Activated B cell treated with CpG ODN at 0.5 μM for 24 hours (primary cell): Measurements from ENCODE around the gene IFRD2. TPM values are rescaled to one million over a fixed set of nuclear protein-coding genes. Genes with fewer than 3 reads are reported as not detected.

Experiments used
- ATAC-seq: fragments of 200-7000 bp; cut with Tn5 transposase; one replicate; pipeline ENCODE4 v1.10.0; 2021; ENCODE audit warnings: low read depth, mild to moderate bottlenecking, moderate library complexity
- CTCF ChIA-PET: fragments of 350-600 bp; sonication (Branson Sonifier 250); formaldehyde crosslinking; loops from one replicate; lab custom pipeline; 2021; ENCODE audit warnings: antibody characterized with exemption; lab: Charles Lee
- POLR2A ChIA-PET: fragments of 350-600 bp; sonication (Branson Sonifier 250); formaldehyde crosslinking; loops from one replicate; lab custom pipeline; 2021; ENCODE audit warnings: antibody characterized with exemption; lab: Charles Lee
- DNase-seq: peaks from one replicate; pipeline ENCODE4 v3.0.0; 2022
- H3K27ac Mint-ChIP-seq: one replicate; pipeline ENCODE4 v1.8.0; 2020; ENCODE audit warnings: mixed read lengths
- H3K27me3 Mint-ChIP-seq: one replicate; pipeline ENCODE4 v1.8.0; 2021; ENCODE audit warnings: mixed read lengths
- H3K36me3 Mint-ChIP-seq: one replicate; pipeline ENCODE4 v1.8.0; 2021; ENCODE audit warnings: low read depth, mixed read lengths
- H3K4me1 Mint-ChIP-seq: one replicate; pipeline ENCODE4 v1.8.0; 2021; ENCODE audit warnings: mixed read lengths
- H3K4me3 Mint-ChIP-seq: one replicate; pipeline ENCODE4 v1.8.0; 2020; ENCODE audit warnings: mild to moderate bottlenecking, mixed read lengths
- H3K9me3 Mint-ChIP-seq: one replicate; pipeline ENCODE4 v1.8.0; 2020; ENCODE audit warnings: mixed read lengths
- intact Hi-C: fragments of 100-400 bp; cut with micrococcal nuclease; formaldehyde crosslinking; loops from one replicate; pipeline ENCODE4 v1.15.1; 2024
- total RNA-seq: library from RNA; stranded (reverse); gene quantifications from 2 replicates; pipeline ENCODE4 v1.2.3, GENCODE V29; 2022
- TF ChIP-seq, protein P1 (sequence below): fragments of 200-600 bp; IDR thresholded peaks from one replicate; pipeline ENCODE4 v1.8.0; 2022; ENCODE audit warnings: antibody characterized with exemption, mild to moderate bottlenecking

IFRD2 gene
- total RNA-seq, 1 donor from 2014 or later: 105 TPM

DNA sequence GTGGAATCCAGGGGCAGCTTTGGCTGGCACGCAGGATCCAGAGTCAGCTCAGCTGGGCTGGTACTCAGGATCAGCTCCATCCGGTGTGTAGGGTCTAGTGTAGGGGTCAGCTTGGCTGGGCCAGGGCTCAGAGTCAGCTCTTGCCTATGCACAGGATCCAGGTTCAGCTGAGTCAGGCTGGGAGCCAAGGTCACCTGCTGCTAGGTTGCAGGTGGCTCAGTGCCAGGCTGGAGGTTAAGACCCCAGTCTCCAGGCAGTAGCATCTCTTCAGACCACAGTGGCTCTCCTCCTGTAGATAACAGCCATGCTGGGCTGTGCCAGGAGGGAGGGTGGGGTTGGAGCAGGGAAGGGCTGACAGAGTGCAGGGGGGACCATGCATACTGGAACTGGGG lies 5.2 kb upstream of the IFRD2 start:
- ChIA-PET CTCF (no interaction called here), POLR2A (interaction anchor here (1.6 to 3.4 kb wide), 2 partner anchors 24 to 31 kb away, joined by 5 to 20 read pairs; partner anchors contain the start of genes HYAL2 and TUSC2)
- TF ChIP-seq, protein P1, sequence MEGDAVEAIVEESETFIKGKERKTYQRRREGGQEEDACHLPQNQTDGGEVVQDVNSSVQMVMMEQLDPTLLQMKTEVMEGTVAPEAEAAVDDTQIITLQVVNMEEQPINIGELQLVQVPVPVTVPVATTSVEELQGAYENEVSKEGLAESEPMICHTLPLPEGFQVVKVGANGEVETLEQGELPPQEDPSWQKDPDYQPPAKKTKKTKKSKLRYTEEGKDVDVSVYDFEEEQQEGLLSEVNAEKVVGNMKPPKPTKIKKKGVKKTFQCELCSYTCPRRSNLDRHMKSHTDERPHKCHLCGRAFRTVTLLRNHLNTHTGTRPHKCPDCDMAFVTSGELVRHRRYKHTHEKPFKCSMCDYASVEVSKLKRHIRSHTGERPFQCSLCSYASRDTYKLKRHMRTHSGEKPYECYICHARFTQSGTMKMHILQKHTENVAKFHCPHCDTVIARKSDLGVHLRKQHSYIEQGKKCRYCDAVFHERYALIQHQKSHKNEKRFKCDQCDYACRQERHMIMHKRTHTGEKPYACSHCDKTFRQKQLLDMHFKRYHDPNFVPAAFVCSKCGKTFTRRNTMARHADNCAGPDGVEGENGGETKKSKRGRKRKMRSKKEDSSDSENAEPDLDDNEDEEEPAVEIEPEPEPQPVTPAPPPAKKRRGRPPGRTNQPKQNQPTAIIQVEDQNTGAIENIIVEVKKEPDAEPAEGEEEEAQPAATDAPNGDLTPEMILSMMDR: no peak
- no peaks in the 10 kb centered on the region for H3K27me3 Mint-ChIP-seq
- peak overlapping the region; percentile 98 for H3K4me3 Mint-ChIP-seq
- H3K4me1 Mint-ChIP-seq: peaks cover 37% of the 10 kb centered on the region
- H3K27ac Mint-ChIP-seq: no peak overlapping the region
- DNase-seq (no peak), ATAC-seq (no peak)
- H3K36me3 Mint-ChIP-seq: peaks cover 8% of the 10 kb centered on the region
- H3K9me3 Mint-ChIP-seq: no peaks in the 10 kb centered on the region
- intact Hi-C loops: loop anchor here (5.0 to 10.0 kb wide), 3 partner anchors 493 to 1273 kb away; partner anchors contain the start of genes APEH, IMPDH2, INKA1 and NDUFAF3

DNA sequence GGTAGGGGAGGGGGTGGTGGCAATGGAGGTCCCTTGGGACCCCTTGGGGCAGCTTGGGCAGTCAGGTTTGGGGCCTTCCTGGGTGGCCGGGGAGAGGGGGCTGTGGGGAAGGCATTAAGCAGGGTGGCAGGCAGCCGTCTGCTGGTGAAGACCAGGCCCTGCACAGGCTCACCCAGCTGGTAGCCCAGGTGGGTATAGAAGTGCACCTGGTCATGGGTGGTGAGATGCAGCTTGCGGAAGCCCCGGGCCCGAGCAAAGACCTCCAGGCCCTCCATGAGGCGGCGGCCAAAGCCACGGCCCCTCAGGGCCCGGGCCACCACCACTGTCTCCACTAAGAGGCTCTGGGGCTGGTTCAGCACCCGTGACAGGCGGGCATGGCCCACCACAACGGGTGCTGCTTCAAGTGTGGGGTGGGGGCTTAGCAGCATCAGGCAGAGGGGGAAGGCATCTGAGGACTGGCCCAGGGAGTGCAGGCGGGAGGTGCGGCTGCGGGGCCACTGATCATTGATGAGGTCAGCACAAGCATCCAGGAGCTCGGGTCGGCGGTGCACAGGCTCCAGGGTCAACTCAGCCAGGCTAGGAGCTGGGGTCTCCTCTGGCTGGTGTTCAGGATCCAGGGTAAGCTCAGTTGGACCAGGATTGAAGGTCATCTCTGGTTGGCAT lies 4.6 kb upstream of the IFRD2 start:
- H3K4me1 Mint-ChIP-seq: peaks cover 39% of the 10 kb centered on the region
- POLR2A ChIA-PET: interaction anchor here (1.6 to 3.4 kb wide), 2 partner anchors 25 to 31 kb away, joined by 5 to 20 read pairs; partner anchors contain the start of genes HYAL2 and TUSC2
- ATAC-seq: no peak

DNA sequence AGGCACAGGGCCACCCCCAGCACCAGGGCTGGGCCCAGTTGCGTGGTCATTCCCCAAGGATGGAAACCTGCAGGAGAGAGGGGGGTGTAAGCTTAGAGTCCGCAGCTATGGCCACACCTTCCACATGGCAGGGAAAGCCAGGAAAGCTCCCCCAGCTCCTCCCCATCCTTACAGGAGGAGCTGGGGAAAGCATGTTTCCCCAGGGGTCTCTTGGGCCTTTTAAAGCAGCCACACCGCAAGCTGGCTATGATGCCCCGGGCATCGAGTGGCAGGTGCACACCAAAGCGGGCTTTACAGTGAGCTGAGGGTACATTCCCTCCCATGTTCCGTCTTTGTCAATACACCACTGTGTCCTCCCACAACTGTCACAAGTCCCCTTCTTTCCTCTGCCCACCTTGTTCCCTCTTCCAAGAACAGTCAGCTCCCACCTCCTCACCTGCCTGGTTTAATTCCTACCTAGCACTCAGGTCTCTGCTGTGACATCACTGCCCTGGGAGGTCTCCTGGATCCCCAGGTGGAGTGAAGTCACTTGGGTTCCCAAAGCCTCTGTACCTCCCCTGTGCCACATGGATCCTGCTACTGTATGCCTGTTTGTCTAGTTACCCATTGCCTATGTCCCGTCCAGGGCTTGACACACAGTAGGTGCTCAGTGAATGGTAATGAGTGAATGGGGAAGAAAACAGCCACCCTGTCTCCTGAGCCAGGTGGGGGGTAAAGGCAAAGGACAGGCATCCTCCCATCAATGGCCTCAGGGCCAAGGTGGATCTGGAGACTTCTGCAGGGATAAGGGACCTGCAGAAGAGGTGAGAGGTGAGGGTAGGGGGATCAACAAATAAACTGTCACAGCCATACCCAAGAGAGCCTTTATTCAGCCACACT lies 3.6 kb upstream of the IFRD2 start:
- TF ChIP-seq, protein P1: no peak
- peaks cover 46% of the 10 kb centered on the region for H3K4me1 Mint-ChIP-seq

More for the DNA sequence above, 4.6 kb upstream of the IFRD2 start:
- intact Hi-C loops: loop anchor here (5.0 to 10.0 kb wide), 3 partner anchors 492 to 1272 kb away; partner anchors contain the start of genes APEH, IMPDH2, INKA1 and NDUFAF3
- H3K27me3 Mint-ChIP-seq: no peaks in the 10 kb centered on the region
- H3K4me3 Mint-ChIP-seq: no peak overlapping the region
- no peak overlapping the region for H3K27ac Mint-ChIP-seq
- H3K36me3 Mint-ChIP-seq: peaks cover 10% of the 10 kb centered on the region
- TF ChIP-seq, protein P1: no peak
- CTCF ChIA-PET: no interaction called here
- H3K9me3 Mint-ChIP-seq: no peaks in the 10 kb centered on the region
- DNase-seq: no peak

DNA sequence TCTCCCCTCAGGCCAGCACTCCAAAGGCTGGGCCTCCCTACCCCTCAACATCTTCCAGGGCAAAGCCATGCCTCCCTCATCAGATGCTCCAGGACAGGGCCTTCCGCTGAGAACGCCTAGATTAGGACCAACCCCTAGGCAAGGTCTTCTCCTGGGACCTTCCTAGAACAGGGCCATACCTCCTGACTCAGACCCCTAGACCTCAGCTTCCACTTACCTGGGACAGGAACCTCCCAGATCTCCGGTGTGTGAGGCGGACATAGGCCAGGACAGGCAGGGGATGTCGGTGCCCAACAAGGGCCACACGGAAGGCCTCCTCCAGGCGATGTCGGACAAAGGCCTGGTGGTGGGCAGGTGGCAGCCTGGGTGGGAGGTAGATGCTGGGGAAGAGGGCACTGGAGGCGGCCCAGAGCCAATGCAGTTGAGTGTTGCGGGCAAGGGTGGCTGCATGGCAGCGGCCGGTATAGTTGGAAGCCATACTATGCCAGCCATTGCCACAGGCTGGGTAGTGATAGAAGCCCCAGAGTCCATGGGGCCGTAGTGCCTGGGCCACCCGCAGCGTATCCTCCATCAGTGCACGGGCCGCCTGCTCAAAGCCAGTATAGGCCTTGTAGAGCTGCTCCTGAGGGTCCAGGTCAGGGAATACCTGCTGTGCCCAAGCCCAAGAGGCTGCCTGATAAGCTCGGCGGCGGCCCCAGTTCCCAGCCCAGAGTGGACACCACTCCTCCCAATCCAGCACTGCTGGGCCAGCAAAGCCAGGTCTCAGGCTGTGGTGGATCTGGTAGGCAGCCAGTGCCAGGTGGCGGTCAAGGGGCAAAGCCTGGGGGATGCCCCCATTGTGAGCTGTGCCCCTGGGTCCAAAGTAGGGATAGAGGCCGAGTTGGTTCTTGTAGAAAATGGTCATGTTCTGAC lies 2.5 kb upstream of the IFRD2 start:
- H3K27ac Mint-ChIP-seq: no peak overlapping the region
- H3K4me3 Mint-ChIP-seq: no peak overlapping the region
- ChIA-PET CTCF (no interaction called here), POLR2A (interaction anchor here (0.5 to 1.6 kb wide), 2 partner anchors 43 to 1994 kb away, joined by 3 to 5 read pairs; partner anchors contain the start of gene NME6)
- H3K9me3 Mint-ChIP-seq: no peaks in the 10 kb centered on the region
- TF ChIP-seq, protein P1: no peak
- DNase-seq: no peak
- H3K27me3 Mint-ChIP-seq: no peaks in the 10 kb centered on the region
- H3K4me1 Mint-ChIP-seq: peaks cover 38% of the 10 kb centered on the region
- intact Hi-C loops: loop anchor here (5.0 to 10.0 kb wide), 3 partner anchors 490 to 1270 kb away; partner anchors contain the start of genes APEH, IMPDH2, INKA1 and NDUFAF3
- ATAC-seq: no peak
- H3K36me3 Mint-ChIP-seq: peaks cover 21% of the 10 kb centered on the region

More for the DNA sequence above, 3.6 kb upstream of the IFRD2 start:
- ATAC-seq (no peak), DNase-seq (no peak)
- H3K4me3 Mint-ChIP-seq: no peak overlapping the region
- H3K27me3 Mint-ChIP-seq: no peaks in the 10 kb centered on the region
- no peak overlapping the region for H3K27ac Mint-ChIP-seq
- no peaks in the 10 kb centered on the region for H3K9me3 Mint-ChIP-seq
- CTCF ChIA-PET: no interaction called here
- H3K36me3 Mint-ChIP-seq: peaks cover 13% of the 10 kb centered on the region
- intact Hi-C loops: loop anchor here (5.0 to 10.0 kb wide), 3 partner anchors 491 to 1271 kb away; partner anchors contain the start of genes APEH, IMPDH2, INKA1 and NDUFAF3
- POLR2A ChIA-PET: interaction anchor here (0.5 kb wide), 1 partner anchor 1995 kb away, joined by 3 read pairs; the partner anchor contains the start of gene NME6
